GM12872 (cell line): ENCODE measurements around the gene PTH1R.

ENCODE experiments used
- CTCF ChIP-seq: IDR thresholded peaks from 3 replicates; pipeline ENCODE4 v1.5.1; 2011; ENCODE audit warnings: low read depth, mild to moderate bottlenecking, low read length, moderate library complexity; ENCODE audit not compliant: insufficient read depth

PTH1R gene

GRCh38 chr3:46877406-46878125 is at the start of gene PTH1R:
Gene PTH1R, plus strand, starts transcription at chr3:46877721. Its CDS starts 5,839 bp downstream, at chr3:46883560.
- TF ChIP-seq CTCF, result no peak

- TF ChIP-seq CTCF, result no peak
Measured at GRCh38 chr3:46829699-46830208, 47.8 kb upstream of the PTH1R start.

GRCh38 chr3:46830801-46831200 is 46.7 kb upstream of the PTH1R start:
- TF ChIP-seq CTCF, result no peak

GRCh38 chr3:46831316-46831715 is 46.2 kb upstream of the PTH1R start:
- TF ChIP-seq CTCF, result no peak

- TF ChIP-seq CTCF, result no peak
Measured at GRCh38 chr3:46831841-46832240, 45.7 kb upstream of the PTH1R start.

GRCh38 chr3:46833346-46834300 is 43.9 kb upstream of the PTH1R start:
- TF ChIP-seq CTCF, result no peak

- TF ChIP-seq CTCF, result no peak
Measured at GRCh38 chr3:46835054-46835453, 42.5 kb upstream of the PTH1R start.
